Immature natural killer cell (primary cell): ENCODE data around the gene CLDND2. TPM values are rescaled to one million over a fixed set of nuclear protein-coding genes. Genes with fewer than 3 reads are reported as not detected.
"Not testable (repeated sequence)": the region's sequence is repeated elsewhere in the genome, so short reads cannot be mapped to it uniquely, and the experiment has no call there.

Source experiments
- DNase-seq, 3 donors: peaks; one replicate each; pipeline ENCODE4 v3.0.0; 2022; ENCODE audit warnings: mixed read lengths in 1 of 3
- H3K27ac Mint-ChIP-seq, 6 donors: one replicate each; pipeline ENCODE4 v1.8.0; 2020; ENCODE audit warnings: mixed read lengths in 6 of 6, mild to moderate bottlenecking in 5 of 6, inconsistent platforms in 4 of 6, moderate library complexity in 3 of 6
- H3K27me3 Mint-ChIP-seq, 3 donors: one replicate each; pipeline ENCODE4 v1.8.0; 2020 to 2021; ENCODE audit warnings: low read depth in 3 of 3, mild to moderate bottlenecking in 3 of 3, mixed read lengths in 3 of 3, moderate library complexity in 3 of 3, inconsistent platforms in 1 of 3
- H3K36me3 Mint-ChIP-seq, 3 donors: one replicate each; pipeline ENCODE4 v1.8.0; 2020; ENCODE audit warnings: mixed read lengths in 3 of 3, inconsistent platforms in 2 of 3, mild to moderate bottlenecking in 2 of 3
- H3K4me1 Mint-ChIP-seq, 2 donors: one replicate each; pipeline ENCODE4 v1.8.0; 2020; ENCODE audit warnings: inconsistent platforms in 2 of 2, mild to moderate bottlenecking in 2 of 2, mixed read lengths in 2 of 2, moderate library complexity in 1 of 2
- H3K4me3 Mint-ChIP-seq, 5 donors: one replicate each; pipeline ENCODE4 v1.8.0; 2020; ENCODE audit warnings: mild to moderate bottlenecking in 5 of 5, mixed read lengths in 5 of 5, inconsistent platforms in 3 of 5, moderate library complexity in 3 of 5
- H3K9me3 Mint-ChIP-seq, 6 donors: one replicate each; pipeline ENCODE4 v1.8.0; 2020; ENCODE audit warnings: mild to moderate bottlenecking in 6 of 6, mixed read lengths in 6 of 6, inconsistent platforms in 4 of 6, moderate library complexity in 3 of 6
- polyA plus RNA-seq, 3 donors: library from polyadenylated mRNA; unstranded; fragments of 300-500 nt; fragmentation: Illumina TruSeq; gene quantifications; one replicate each; pipeline ENCODE4 v1.2.3, GENCODE V29; 2021

CLDND2 gene
- under 1 TPM in 1 of 3 donors, not detected in 2; 0.83 TPM for polyA plus RNA-seq

GRCh38 chr19:51368366-51369282 lies at the start of gene CLDND2:
Gene CLDND2 (minus strand): TSS chr19:51369003. CDS start chr19:51368577, 426 bp downstream.
- Mint-ChIP-seq H3K9me3 (no peaks in the 10 kb centered on the region), H3K4me3 (peak within 1 kb of the TSS; percentile 94 to 100 (median 98)), H3K36me3 (peaks cover 17 to 27% (median 22%) of the 10 kb centered on the region in 3 donors), H3K27me3 (peaks cover 28 to 52% (median 32%) of the 10 kb centered on the region in 3 donors), H3K4me1 (peaks cover 45 to 62% of the 10 kb centered on the region in 2 donors), H3K27ac (peak within 1 kb of the TSS; percentile 94 to 100 (median 100))
- DNase-seq = peak; percentile 66 to 70 (median 66)

GRCh38 chr19:51417810-51418157 lies 49.0 kb upstream of the CLDND2 start:
- Mint-ChIP-seq H3K9me3 (no peaks in the 10 kb centered on the region), H3K27me3 (peaks cover 8 to 12% (median 8%) of the 10 kb centered on the region in 3 donors), H3K4me3 (no peak overlapping the region), H3K36me3 (peaks cover 8 to 16% (median 8%) of the 10 kb centered on the region in 3 donors), H3K4me1 (peaks cover 32 to 38% of the 10 kb centered on the region in 2 donors), H3K27ac (peak overlapping the region in 2 of 6 donors; percentile 36 to 53)
- DNase-seq = no peak

GRCh38 chr19:51417107-51417809 lies 48.5 kb upstream of the CLDND2 start, which contains the start of gene SIGLEC10:
Gene SIGLEC10 (minus strand): TSS chr19:51417642. CDS start chr19:51417581, 61 bp downstream.
- peaks cover 8 to 17% (median 9%) of the 10 kb centered on the region in 3 donors for H3K36me3 Mint-ChIP-seq
- peak within 1 kb of the TSS in 5 of 6 donors; percentile 20 to 80 (median 41) for H3K27ac Mint-ChIP-seq
- peaks cover 6 to 9% (median 8%) of the 10 kb centered on the region in 3 donors for H3K27me3 Mint-ChIP-seq
- H3K9me3 Mint-ChIP-seq = no peaks in the 10 kb centered on the region
- H3K4me3 Mint-ChIP-seq = peak within 1 kb of the TSS in 3 of 5 donors; percentile 9 to 47 (median 42)
- peak in 1 of 3 donors; percentile 28 for DNase-seq
- peaks cover 26 to 35% of the 10 kb centered on the region in 2 donors for H3K4me1 Mint-ChIP-seq

- not testable (repeated sequence) for H3K27me3 Mint-ChIP-seq, DNase-seq, H3K27ac Mint-ChIP-seq, H3K9me3 Mint-ChIP-seq, H3K4me3 Mint-ChIP-seq
- Mint-ChIP-seq H3K36me3 (peaks cover 8 to 19% (median 12%) of the 10 kb centered on the region in 3 donors), H3K4me1 (peaks cover 22 to 33% of the 10 kb centered on the region in 2 donors)
Observed at GRCh38 chr19:51416422-51416821, 47.6 kb upstream of the CLDND2 start.

GRCh38 chr19:51415187-51415586 lies 46.4 kb upstream of the CLDND2 start:
- Mint-ChIP-seq H3K36me3 (peaks cover 8 to 19% (median 12%) of the 10 kb centered on the region in 3 donors), H3K4me1 (peaks cover 26 to 32% of the 10 kb centered on the region in 2 donors), H3K4me3 (no peak overlapping the region), H3K9me3 (no peaks in the 10 kb centered on the region), H3K27me3 (peaks cover 3 to 4% (median 3%) of the 10 kb centered on the region in 3 donors), H3K27ac (no peak overlapping the region)
- no peak for DNase-seq

- Mint-ChIP-seq H3K4me3 (no peak overlapping the region), H3K4me1 (peaks cover 21 to 24% of the 10 kb centered on the region in 2 donors), H3K36me3 (peaks cover 13 to 28% (median 18%) of the 10 kb centered on the region in 3 donors), H3K9me3 (no peaks in the 10 kb centered on the region), H3K27me3 (peaks cover 0 to 4% (median 0%) of the 10 kb centered on the region in 3 donors), H3K27ac (no peak overlapping the region)
- DNase-seq = no peak
Observed at GRCh38 chr19:51410950-51411748, 42.3 kb upstream of the CLDND2 start.

GRCh38 chr19:51407511-51408131 lies 38.8 kb upstream of the CLDND2 start:
- peaks cover 0 to 4% (median 0%) of the 10 kb centered on the region in 3 donors for H3K27me3 Mint-ChIP-seq
- DNase-seq = peak; percentile 36 to 51 (median 38)
- peak overlapping the region in 3 of 6 donors; percentile 38 to 77 (median 61) for H3K27ac Mint-ChIP-seq
- H3K4me1 Mint-ChIP-seq = peaks cover 21 to 23% of the 10 kb centered on the region in 2 donors
- H3K4me3 Mint-ChIP-seq = peak overlapping the region in 1 of 5 donors; percentile 44
- peaks cover 20 to 36% (median 34%) of the 10 kb centered on the region in 3 donors for H3K36me3 Mint-ChIP-seq
- H3K9me3 Mint-ChIP-seq = peaks cover 0 to 4% (median 1%) of the 10 kb centered on the region in 6 donors

- Mint-ChIP-seq H3K27ac (peak overlapping the region in 1 of 6 donors; percentile 51), H3K36me3 (peaks cover 25 to 40% (median 39%) of the 10 kb centered on the region in 3 donors)
Observed at GRCh38 chr19:51402117-51402516, 33.3 kb upstream of the CLDND2 start.

GRCh38 chr19:51399936-51400335 lies 31.1 kb upstream of the CLDND2 start:
- H3K4me3 Mint-ChIP-seq, DNase-seq, H3K27me3 Mint-ChIP-seq: not testable (repeated sequence)
- peaks cover 25 to 31% (median 30%) of the 10 kb centered on the region in 3 donors for H3K36me3 Mint-ChIP-seq
- H3K4me1 Mint-ChIP-seq = peaks cover 47 to 66% of the 10 kb centered on the region in 2 donors
- H3K9me3 Mint-ChIP-seq = peaks cover 0 to 11% (median 5%) of the 10 kb centered on the region in 6 donors
- H3K27ac Mint-ChIP-seq = peak overlapping the region in 1 of 6 donors; percentile 34

More at GRCh38 chr19:51402117-51402516, 33.3 kb upstream of the CLDND2 start:
- Mint-ChIP-seq H3K4me1 (peaks cover 33 to 45% of the 10 kb centered on the region in 2 donors), H3K4me3 (no peak overlapping the region), H3K27me3 (peaks cover 0 to 1% (median 0%) of the 10 kb centered on the region in 3 donors), H3K9me3 (peaks cover 0 to 11% (median 5%) of the 10 kb centered on the region in 6 donors)
- no peak for DNase-seq

GRCh38 chr19:51399231-51399630 lies 30.4 kb upstream of the CLDND2 start:
- Mint-ChIP-seq H3K4me3 (no peak overlapping the region), H3K27me3 (peaks cover 0 to 7% (median 5%) of the 10 kb centered on the region in 3 donors), H3K9me3 (peaks cover 0 to 11% (median 5%) of the 10 kb centered on the region in 6 donors), H3K4me1 (peaks cover 54 to 73% of the 10 kb centered on the region in 2 donors), H3K36me3 (peaks cover 20 to 28% (median 25%) of the 10 kb centered on the region in 3 donors), H3K27ac (peak overlapping the region in 1 of 6 donors; percentile 12)
- DNase-seq = no peak

GRCh38 chr19:51398096-51398704 lies 29.4 kb upstream of the CLDND2 start:
- peak overlapping the region; percentile 25 to 96 (median 62) for H3K27ac Mint-ChIP-seq
- peaks cover 4 to 8% (median 7%) of the 10 kb centered on the region in 3 donors for H3K27me3 Mint-ChIP-seq
- peaks cover 60 to 80% of the 10 kb centered on the region in 2 donors for H3K4me1 Mint-ChIP-seq
- peaks cover 13 to 21% (median 21%) of the 10 kb centered on the region in 3 donors for H3K36me3 Mint-ChIP-seq
- peaks cover 0 to 11% (median 5%) of the 10 kb centered on the region in 6 donors for H3K9me3 Mint-ChIP-seq
- H3K4me3 Mint-ChIP-seq = peak overlapping the region in 3 of 5 donors; percentile 3 to 23 (median 10)
- peak in 2 of 3 donors; percentile 36 to 46 for DNase-seq

- H3K36me3 Mint-ChIP-seq = peaks cover 9 to 13% (median 13%) of the 10 kb centered on the region in 3 donors
- not testable (repeated sequence) for H3K27me3 Mint-ChIP-seq, DNase-seq, H3K9me3 Mint-ChIP-seq, H3K4me3 Mint-ChIP-seq
- H3K27ac Mint-ChIP-seq = peak overlapping the region; percentile 54 to 96 (median 73)
- H3K4me1 Mint-ChIP-seq = peaks cover 67 to 87% of the 10 kb centered on the region in 2 donors
Observed at GRCh38 chr19:51397453-51397852, 28.6 kb upstream of the CLDND2 start.
